ENCODE data around the gene DBX1. TPM values are rescaled to one million over a fixed set of nuclear protein-coding genes. Genes with fewer than 3 reads are reported as not detected.

The DBX1 gene
- total and polyA plus RNA-seq, 2 donors (not counting 1 experiment from before 2014, with no cell fraction given) = not detected

- H4K20me1 ChIP-seq (ENCODE audit: control insufficient read depth, extremely low read depth, insufficient read depth, low read length) = no peaks in the 10 kb centered on the region
- no peak overlapping the region for H2AFZ ChIP-seq (ENCODE audit: low read length)
- no peak overlapping the region for H3K4me3 ChIP-seq (replicated peaks in 1 of 4; ENCODE audit: control extremely low read depth in 1 of 4, insufficient read depth in 1 of 4, low read depth in 3 of 4, low read length in 4 of 4)
- no peak for DNase-seq (ENCODE audit: low read depth in 2 of 2)
- no peaks in the 10 kb centered on the region for H3K4me1 ChIP-seq (ENCODE audit: control insufficient read depth, extremely low read depth, insufficient read depth, low read length)
- TF ChIP-seq EZH2 (IDR thresholded peaks at IDR 0.05; ENCODE audit: low read length, missing control alignments) = no peak
- no peak for TF ChIP-seq CTCF (conservative IDR thresholded peaks at IDR 0.05 in 1 of 2, IDR thresholded peaks at IDR 0.05 in 1 of 2; ENCODE audit: low read depth in 1 of 2, low read length in 2 of 2)
- peaks cover 3% of the 10 kb centered on the region for H3K27me3 ChIP-seq (ENCODE audit: control insufficient read depth, insufficient read depth, low read length)
- H3K79me2 ChIP-seq (ENCODE audit: control insufficient read depth, insufficient read depth, low read length) = no peaks in the 10 kb centered on the region
- no peak overlapping the region for H3K4me2 ChIP-seq (ENCODE audit: extremely low read depth, insufficient read depth, low read length)
- H3K9me3 ChIP-seq (ENCODE audit: control insufficient read depth, insufficient read depth, low read depth, low read length) = no peaks in the 10 kb centered on the region
- no peak overlapping the region for H3K9ac ChIP-seq (ENCODE audit: insufficient read depth, low read length)
- H3K36me3 ChIP-seq (ENCODE audit: control insufficient read depth, insufficient read depth, low read length) = no peaks in the 10 kb centered on the region
- no peak overlapping the region for H3K27ac ChIP-seq (ENCODE audit: insufficient read depth, low read length)
Measured at GRCh38 chr11:20192641-20193040, 32.4 kb upstream of the DBX1 start.

DNA sequence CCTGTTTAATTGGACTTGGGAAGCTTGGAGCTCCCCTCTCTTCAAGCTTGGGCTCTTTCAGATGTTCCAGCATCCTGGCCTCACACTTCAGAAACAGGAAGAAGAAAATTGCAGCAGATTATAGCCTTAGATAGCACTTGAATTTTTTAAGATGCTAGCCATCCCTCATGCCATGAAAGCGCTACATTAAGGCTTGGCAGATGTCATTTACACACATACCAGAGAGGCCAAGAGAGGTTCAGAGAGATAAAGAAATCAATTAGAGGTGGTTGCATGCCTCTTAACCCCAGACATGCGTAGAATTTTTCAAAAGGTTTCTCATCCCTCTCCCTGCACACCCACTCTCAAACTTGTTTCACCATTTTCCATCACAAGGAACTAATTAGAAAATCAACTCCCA, 31.9 kb upstream of the DBX1 start:
- no peaks in the 10 kb centered on the region for H3K9me3 ChIP-seq (ENCODE audit: control insufficient read depth, insufficient read depth, low read depth, low read length)
- H2AFZ ChIP-seq (ENCODE audit: low read length) = no peak overlapping the region
- no peak overlapping the region for H3K4me2 ChIP-seq (ENCODE audit: extremely low read depth, insufficient read depth, low read length)
- no peak overlapping the region for H3K4me3 ChIP-seq (replicated peaks in 1 of 4; ENCODE audit: control extremely low read depth in 1 of 4, insufficient read depth in 1 of 4, low read depth in 3 of 4, low read length in 4 of 4)
- H3K36me3 ChIP-seq (ENCODE audit: control insufficient read depth, insufficient read depth, low read length) = no peaks in the 10 kb centered on the region
- H3K9ac ChIP-seq (ENCODE audit: insufficient read depth, low read length) = no peak overlapping the region
- no peaks in the 10 kb centered on the region for H4K20me1 ChIP-seq (ENCODE audit: control insufficient read depth, extremely low read depth, insufficient read depth, low read length)
- H3K27ac ChIP-seq (ENCODE audit: insufficient read depth, low read length) = no peak overlapping the region
- no peak for TF ChIP-seq EZH2 (IDR thresholded peaks at IDR 0.05; ENCODE audit: low read length, missing control alignments)
- TF ChIP-seq CTCF (conservative IDR thresholded peaks at IDR 0.05 in 1 of 2, IDR thresholded peaks at IDR 0.05 in 1 of 2; ENCODE audit: low read depth in 1 of 2, low read length in 2 of 2) = no peak
- peaks cover 3% of the 10 kb centered on the region for H3K27me3 ChIP-seq (ENCODE audit: control insufficient read depth, insufficient read depth, low read length)
- no peak for DNase-seq (ENCODE audit: low read depth in 2 of 2)
- H3K79me2 ChIP-seq (ENCODE audit: control insufficient read depth, insufficient read depth, low read length) = no peaks in the 10 kb centered on the region
- no peaks in the 10 kb centered on the region for H3K4me1 ChIP-seq (ENCODE audit: control insufficient read depth, extremely low read depth, insufficient read depth, low read length)

DNA sequence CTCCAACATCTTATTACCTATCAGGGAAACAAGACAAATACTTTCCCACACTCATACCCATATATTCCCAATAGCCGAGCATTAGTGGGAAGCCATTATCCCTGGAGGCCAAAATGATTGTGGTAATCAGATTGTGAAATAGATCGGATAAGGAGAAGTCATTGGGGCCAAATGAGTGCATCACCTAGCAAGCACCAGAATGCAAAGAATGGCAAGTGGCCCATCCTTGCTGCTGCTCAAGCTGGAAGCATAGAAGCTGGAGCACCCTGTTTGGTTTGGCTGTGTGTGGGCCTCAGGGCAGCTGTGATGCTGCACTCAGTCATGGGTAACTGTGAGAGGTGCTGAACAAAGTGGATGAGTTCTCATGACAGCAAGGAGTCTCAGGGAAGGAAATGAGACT, 18.7 kb upstream of the DBX1 start:
- Histone ChIP-seq H3K36me3 (ENCODE audit: control insufficient read depth, insufficient read depth, low read length) (no peaks in the 10 kb centered on the region), H4K20me1 (ENCODE audit: control insufficient read depth, extremely low read depth, insufficient read depth, low read length) (no peaks in the 10 kb centered on the region), H3K9ac (ENCODE audit: insufficient read depth, low read length) (no peak overlapping the region), H3K27me3 (ENCODE audit: control insufficient read depth, insufficient read depth, low read length) (no peaks in the 10 kb centered on the region), H2AFZ (ENCODE audit: low read length) (no peak overlapping the region), H3K4me2 (ENCODE audit: extremely low read depth, insufficient read depth, low read length) (no peak overlapping the region), H3K4me1 (ENCODE audit: control insufficient read depth, extremely low read depth, insufficient read depth, low read length) (no peaks in the 10 kb centered on the region), H3K4me3 (replicated peaks in 1 of 4; ENCODE audit: control extremely low read depth in 1 of 4, insufficient read depth in 1 of 4, low read depth in 3 of 4, low read length in 4 of 4) (no peak overlapping the region), H3K79me2 (ENCODE audit: control insufficient read depth, insufficient read depth, low read length) (no peaks in the 10 kb centered on the region), H3K9me3 (ENCODE audit: control insufficient read depth, insufficient read depth, low read depth, low read length) (no peaks in the 10 kb centered on the region), H3K27ac (ENCODE audit: insufficient read depth, low read length) (no peak overlapping the region)
- TF ChIP-seq CTCF (conservative IDR thresholded peaks at IDR 0.05 in 1 of 2, IDR thresholded peaks at IDR 0.05 in 1 of 2; ENCODE audit: low read depth in 1 of 2, low read length in 2 of 2) = no peak
- no peak for TF ChIP-seq EZH2 (IDR thresholded peaks at IDR 0.05; ENCODE audit: low read length, missing control alignments)
- DNase-seq (ENCODE audit: low read depth in 2 of 2) = no peak
